ENCODE data around the gene TNRC6C.
A peak's percentile ranks its signal among the peaks of the same experiment; 100 is the strongest.
"Not testable (repeated sequence)": the region's sequence is repeated elsewhere in the genome, so short reads cannot be mapped to it uniquely, and the experiment has no call there.

The TNRC6C gene

DNA sequence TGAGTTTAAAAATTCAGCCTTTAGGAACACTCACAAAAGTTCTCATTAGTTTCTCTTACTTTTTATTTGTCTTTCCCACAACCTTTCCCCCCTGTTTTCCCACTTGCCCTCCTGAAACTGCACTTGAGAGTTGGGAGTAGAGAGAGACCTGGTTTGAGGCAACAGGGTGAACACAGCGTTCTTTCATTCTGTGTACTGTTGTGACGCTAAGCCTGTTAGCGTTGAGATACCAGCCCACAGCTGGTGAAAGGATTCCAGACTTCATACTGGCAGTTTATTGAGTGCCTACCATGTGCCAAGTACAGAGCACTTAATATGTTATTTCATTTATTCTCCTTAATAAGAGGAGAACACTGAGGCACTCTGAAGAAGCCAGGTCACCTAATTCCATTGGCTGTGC is 10.3 kb downstream of the TNRC6C start:
- no peak for DNase-seq

DNA sequence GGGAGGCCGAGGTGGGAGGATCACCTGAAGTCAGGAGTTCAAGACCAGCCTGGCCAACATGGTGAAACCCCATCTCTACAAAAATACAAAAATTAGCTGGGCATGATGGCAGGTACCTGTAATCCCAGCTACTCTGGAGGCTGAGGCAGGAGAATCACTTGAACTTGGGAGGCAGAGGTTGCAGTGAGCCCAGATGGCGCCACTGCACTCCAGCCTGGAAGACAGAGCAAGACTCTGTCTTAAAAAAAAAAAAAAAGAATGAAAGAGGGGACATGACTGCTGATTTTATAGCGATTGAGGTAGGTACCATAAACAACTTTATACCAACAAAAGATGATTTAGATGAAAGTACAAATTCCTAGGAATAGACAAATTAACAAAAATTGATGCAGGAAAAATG is 13.8 kb downstream of the TNRC6C start:
- not testable (repeated sequence) for DNase-seq

DNA sequence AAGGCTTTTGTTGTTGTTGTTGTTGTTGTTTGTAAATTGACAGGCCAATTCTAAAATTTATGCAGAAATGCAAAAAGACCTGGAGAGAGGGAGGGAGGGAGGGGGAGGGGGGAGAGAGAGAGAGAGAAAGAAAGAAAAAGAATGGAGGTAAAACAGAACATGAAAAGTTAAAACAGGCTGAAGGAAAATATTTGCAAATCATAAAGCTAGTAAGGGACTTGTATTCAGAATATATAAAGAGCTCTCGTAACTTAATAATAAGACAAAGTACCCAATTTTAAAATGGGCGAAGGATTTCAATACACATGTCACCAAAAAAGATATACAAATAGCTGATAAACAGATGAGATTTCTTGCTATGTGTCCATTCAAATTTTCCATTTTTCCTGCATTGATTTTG is 15.4 kb downstream of the TNRC6C start:
- no peak for DNase-seq

DNA sequence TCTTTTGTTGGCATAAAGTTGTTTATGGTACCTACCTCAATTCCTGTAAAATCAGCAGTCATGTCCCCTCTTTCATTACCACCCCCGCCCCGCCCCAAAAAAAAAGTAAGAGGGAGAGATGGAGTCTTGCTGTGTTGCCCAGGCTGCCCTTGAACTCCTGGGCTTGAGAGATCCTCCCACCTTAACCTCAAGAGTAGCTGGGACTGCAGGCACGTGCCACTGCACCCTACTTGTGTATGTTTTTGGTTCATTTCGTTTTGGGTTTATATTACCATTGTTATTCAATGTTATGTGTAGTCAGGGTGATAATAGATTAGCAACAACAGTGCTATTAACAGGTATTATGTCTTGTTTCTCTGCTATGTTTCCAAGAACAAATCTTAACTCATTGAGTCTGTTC is 15.9 kb downstream of the TNRC6C start:
- no peak for DNase-seq

DNA sequence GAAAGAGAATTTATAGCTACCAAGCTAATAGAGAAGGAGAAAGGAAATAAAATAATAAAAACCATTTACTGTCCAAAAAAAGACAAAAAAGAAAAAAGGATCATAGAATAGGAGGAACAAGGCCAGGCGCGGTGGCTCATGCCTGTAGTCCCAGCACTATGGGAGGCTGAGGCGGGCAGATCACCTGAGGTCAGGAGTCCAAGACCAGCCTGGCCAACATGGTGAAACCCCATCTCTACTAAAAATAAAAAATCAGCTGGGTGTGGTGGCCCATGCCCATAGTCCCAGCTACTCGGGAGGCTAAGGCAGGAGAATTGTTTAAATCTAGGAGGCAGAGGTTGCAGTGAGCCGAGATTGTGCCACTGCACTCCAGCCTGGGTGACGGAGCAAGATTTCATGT is 23.9 kb downstream of the TNRC6C start:
- DNase-seq, result not testable (repeated sequence)

DNA sequence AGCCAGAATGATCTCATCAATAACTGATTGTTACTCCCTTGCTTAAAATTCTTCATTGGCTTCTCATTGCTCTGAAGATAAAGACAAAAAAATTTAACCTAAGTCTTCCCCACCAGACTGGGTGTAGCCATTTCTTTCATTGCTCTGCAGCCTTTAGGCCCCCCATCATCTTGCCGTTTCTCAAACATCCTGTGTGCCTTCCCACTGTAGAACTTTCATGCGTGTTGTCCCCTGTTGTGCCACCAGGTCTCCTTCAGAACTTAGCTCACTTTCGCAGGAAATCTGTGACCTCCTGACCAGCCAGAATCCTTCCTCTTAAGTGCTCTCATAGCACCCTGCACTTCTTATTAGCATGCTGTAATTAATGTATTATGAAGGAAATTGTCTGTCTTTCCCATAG is 31.8 kb downstream of the TNRC6C start:
- no peak for DNase-seq

DNA sequence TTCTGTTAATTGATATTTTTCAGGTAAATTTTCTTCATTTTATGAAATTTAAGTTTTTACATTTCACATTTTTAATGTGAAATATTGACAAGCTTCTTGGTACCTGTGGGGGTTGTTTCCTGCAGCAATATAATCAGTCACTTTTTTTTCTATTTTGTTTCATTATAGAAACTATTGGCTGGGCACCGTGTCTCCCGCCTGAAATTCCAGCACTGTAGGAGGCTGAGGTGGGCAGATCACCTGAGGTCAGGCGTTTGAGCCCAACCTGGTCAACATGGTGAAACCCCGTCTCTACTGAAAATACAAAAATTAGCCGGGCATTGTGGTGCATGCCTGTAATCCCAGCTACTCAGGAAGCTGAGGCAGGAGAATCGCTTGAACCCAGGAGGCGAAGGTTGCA is 35.2 kb downstream of the TNRC6C start:
- DNase-seq, result not testable (repeated sequence)

DNA sequence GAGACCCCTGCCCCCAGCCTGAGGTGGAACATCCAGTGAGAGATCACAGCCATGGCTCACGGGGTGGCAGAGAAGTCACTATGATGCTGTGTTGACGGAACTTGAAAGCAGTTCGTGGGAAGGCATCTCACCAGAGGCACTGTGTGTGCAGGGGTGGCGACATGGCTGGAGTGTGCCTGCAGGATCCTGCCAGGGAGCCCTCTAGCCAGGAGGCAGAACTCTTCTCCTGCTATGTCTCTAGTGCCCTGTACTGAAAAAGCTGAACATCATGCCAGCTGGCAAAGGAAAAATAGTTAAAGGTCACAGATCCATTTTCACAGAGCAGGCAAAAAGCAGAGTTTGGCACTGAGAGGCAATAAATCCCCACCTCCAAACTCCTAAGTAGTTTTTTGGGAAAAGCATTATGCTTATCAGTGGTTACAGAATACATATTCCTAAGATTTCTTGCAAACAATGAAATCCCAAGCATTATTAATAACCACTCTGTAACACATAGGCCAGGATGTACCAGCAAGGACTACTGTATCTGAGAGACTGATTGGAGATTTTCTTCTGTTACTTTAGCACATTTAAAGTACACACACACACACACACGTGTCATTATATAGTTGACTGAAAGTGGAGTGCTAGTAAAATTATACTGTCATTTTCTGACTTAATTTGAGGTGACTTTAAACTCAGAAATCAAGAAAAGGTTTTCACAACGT is 36.8 kb downstream of the TNRC6C start:
- no peak for DNase-seq

DNA sequence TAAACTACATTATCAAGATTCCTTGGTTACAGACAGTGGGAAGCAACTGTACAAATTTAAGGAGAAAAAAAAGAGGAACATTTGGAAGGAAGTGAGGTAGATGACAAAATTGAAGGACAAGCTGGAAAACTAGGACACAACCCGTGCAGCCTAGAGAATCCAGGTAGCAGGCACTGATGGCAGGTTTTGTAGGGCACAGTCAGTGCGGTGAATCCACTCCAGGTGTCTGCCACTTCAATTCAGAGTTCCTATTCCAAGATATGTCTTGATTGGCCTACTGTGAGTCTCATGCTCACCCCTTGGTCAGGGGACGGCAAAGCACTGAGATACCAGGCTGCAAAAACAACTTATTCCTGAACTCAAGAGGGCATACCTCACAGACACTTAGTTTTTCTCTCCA is 37.8 kb downstream of the TNRC6C start:
- DNase-seq, result no peak

DNA sequence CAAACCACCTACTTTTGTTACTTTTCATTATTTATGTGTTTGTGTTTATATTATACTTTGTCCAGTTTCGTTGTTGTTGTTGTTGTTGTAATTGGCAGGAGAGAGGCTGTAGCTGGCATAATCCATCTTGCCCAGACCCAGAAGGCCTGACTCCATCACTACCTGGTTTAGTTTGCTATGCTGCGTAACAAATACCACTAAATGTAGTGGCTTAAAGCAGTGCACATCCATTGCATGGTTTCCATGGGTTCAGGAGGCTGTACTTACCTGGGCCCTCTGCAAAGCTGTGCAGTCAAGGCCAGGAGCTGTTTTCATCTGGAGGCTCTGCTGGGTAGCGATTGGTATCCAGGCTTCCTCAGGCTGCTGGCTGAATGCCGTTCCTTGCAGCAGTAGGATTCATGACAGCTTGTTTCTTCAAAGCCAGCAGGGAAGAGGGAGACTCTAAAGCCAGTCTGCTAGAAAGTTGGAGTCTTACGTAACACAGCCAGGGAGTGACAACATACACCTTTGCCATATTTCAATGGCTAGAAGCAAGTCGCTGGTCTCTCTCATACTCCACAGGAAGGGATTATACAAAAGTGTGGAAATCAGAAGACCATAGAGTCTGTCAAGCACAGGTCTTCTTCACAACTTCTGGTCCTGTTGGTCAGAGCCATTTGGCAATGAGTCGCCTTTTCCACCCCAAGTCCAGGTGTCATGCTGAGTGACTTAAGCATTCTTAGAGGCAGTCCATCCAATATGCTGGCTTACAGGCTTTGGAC is 41.1 kb downstream of the TNRC6C start:
- DNase-seq, result no peak

DNA sequence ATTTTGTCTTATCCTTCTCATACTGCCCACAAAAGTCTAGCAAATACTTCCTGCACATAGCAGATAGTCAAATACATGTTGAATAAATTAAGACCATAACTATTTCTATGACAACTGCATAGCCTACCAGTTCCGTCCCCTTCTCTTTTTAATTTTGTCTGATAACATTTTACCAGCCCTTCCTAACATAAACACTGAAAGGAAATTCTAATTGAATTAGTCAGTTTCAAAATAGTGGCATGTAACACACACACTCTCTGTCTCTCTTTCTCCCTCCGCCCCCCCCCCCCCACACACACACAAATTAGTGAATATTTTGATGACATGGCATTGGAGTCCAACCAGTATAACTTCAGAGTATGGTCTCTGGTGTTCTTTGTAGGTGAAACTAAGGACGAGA is 41.8 kb downstream of the TNRC6C start:
- no peak for DNase-seq

DNA sequence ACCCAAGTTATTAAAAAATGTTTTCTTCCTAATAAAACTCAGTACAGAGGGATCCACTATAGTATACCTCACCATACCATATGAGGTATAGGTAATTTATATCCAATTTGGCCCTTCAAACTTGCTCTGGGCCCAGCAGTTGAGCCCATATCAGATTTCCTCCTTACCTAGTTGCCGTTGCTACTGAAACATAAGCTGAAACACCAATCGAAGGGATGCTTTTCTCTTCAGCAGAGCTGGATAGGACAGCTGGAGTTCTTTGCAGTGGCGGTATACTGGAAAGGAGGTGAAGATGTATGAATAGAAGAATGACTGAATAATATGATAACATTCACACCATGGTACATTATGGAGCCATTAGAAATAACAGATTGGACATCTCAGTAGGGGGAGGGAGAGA is 42.7 kb downstream of the TNRC6C start:
- no peak for DNase-seq

DNA sequence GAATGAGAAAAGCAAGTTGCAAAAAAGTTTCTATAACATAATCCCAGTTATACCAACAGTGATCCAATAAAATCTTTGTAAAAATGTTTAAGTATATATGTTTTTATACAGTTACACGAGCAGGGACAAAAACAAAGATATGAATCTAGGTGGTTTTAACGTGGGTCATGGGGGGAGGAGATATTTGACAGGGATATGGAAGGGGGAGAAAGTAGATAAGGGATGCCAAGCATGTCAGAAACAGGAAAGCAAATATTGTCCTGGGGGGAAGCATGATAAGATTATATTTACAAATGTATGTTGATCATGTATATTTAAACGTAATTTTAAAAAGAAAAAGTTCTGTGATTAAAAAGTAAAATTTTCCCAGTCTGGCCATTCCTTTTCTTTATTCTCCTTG is 43.1 kb downstream of the TNRC6C start:
- DNase-seq, result no peak

DNA sequence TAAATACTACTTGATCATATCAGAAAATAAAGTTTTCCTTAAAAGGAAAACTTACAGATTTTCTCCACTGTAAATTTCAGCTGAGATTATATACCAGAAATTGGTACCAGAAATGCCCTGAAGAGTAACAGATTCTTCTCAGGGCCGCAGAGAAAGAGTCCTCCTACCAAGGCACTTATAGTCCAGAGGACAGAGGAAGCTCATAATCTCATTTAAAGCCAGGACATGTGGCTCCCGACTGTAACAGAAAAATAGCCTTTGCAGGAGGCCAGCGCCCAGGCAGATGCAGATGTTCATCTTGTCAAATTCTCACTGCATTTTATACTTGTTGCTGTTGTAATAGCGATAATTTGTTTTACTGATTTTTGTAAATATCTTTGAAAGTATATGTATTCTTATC is 43.7 kb downstream of the TNRC6C start:
- DNase-seq, result no peak

DNA sequence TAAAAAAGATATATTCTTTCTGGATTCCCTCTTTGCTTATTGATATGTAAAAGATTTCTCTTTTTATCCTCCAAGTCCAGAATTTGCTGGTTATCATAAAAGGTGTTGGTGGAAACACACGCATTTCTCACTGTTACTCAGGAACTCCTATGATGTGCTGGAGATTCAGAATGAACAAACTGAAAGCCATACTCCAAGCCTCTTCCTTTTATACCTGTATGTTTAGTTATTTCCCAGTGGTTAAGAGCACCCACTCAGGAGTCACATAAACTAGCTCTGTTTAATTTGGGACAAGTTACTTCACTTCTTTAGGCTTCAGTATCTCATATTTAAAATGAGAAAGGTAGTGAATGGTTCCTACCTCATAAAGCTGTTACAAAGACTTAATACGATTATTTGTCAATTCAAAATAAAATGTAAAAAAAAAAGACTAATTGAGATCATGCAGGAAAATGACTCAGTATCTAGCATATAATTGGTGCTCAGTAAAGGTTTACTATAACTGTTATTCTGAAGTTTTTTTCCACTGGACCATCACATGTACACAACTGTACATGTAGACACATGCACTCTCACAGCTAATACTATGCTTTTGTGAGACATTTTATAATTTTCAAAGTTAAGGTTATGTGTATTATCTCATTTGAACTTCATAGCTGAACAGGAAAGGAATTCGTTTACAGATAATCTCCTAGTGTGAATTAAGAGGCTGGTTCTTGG is 47.1 kb downstream of the TNRC6C start:
- DNase-seq, result no peak

DNA sequence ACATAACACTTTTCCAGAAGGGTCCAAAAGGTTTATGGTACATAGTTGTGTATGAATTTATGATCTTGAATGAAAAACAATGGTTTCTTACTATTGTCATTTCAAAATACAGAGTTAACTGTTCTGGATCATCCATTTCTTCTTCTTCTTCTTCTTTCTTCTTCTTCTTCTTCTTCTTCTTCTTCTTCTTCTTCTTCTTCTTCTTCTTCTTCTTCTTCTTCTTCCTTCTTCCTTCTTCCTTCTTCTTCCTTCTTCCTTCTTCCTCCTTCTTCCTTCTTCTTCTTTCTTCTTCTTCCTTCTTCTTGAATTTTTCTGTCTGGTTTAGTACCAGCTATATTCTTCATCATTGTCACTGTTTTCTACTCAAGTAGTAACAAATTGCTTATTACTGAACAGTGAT is 47.8 kb downstream of the TNRC6C start:
- DNase-seq, result no peak

DNA sequence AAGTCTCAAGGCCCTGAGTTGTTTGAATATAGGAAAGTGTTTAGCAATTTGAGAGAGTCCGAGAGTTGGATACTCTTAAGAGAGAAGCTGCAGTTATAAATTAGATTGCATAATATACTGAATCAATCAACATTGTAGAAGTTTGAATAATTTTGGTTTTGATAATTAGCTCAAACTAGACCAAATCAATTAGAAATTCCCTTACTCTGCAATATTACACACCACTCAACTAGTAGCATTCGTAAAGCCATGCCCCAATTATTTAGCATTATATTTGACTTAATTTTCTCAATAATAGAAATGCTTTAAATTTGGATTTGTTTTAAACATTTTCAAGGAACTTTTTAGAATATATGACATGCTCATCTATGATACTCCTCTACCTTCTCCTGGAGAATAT is 49.1 kb downstream of the TNRC6C start:
- DNase-seq, result no peak

DNA sequence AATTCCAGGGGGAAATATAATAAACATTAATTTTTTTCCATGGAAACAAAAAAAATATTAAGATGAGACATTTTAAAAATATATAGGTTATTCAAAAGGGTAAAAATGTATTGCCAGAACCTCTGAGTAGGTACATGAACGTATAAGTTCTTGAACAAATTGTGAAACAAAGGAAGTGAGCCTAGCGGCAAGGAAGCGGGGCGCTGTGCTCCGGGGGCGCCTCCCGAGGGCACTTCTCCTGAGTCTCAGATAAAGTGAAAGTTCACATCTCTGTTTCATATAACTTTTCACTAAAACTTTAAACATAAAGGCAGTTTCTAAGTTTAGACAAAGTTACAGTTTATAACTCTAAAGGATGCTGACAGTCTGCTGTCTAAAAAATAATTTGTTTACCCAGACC is 52.3 kb downstream of the TNRC6C start:
- DNase-seq, result no peak

DNA sequence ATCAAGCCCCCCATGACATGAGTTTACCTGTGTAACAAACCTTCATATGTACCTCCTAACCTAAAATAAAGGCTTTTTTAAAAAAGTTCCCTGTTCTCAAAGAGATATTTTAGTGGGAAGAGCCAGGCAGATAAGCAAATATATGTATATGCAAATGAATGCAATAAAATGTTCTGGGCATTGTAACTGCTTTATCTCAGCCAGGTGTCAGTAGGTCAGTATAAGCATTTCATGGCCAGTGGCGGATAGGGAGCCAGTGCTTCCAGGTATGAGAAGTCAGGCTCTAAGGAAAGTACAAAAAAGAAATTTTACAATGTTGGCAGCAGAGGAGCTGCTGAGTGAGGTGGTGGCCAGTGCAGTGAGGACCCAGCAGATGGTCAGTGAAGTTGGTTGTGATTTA is 53.9 kb downstream of the TNRC6C start:
- DNase-seq, result no peak

DNA sequence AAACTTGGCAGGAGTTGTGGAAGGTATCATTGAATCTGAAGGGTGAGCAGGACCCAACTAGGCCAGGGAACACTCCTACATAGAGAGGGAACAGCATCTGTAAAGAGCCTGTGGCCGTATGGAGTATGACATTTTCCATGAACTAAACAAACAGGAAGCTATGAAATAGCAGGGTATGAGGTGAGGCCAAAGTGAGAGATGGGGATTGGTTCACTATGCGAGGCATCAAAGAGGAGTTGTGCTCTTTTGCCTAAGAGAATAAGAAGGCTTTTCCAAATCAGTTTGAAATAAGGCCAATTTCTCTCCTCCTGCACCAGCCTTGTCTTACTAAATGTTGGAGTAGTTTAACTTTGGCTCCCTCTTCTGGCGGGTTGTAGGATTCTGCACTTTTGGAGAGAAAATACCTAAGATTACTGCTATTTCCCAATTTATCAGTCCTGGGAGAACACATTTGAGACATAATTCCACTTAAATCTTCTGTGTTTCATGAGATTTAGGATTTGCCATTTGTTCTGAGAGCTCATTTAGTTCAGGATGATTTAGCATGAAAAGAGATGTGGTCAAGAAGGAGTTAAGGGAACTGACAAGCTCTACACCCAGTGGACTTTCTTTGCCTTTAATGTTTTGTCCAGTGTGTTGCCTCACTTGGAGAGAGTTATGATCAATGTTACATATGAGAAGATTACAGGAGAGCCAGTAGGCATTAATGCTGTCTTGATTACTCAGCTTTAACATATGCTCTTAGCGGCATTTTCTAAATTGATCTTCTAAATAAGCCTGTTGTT is 55.4 kb downstream of the TNRC6C start:
- DNase-seq, result peak; percentile 71

DNA sequence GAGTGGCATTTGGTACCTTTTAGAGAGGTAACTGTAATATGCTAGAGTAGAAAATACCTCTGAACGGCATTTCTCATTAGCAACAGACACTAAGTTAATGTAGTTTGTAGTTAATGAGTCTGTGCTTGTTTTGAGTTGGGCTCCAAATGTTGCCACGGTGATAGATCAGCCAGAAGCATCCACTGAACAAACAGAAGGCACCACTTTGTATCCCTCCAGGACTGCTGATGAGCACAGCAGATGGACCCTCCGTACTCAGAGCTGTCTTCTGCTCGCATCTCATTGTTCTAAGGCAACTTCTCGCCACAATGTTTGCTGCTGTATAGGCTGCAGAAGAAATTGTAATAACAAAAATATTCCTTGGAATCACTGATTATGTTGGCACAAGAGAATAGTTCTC is 56.1 kb downstream of the TNRC6C start:
- no peak for DNase-seq

DNA sequence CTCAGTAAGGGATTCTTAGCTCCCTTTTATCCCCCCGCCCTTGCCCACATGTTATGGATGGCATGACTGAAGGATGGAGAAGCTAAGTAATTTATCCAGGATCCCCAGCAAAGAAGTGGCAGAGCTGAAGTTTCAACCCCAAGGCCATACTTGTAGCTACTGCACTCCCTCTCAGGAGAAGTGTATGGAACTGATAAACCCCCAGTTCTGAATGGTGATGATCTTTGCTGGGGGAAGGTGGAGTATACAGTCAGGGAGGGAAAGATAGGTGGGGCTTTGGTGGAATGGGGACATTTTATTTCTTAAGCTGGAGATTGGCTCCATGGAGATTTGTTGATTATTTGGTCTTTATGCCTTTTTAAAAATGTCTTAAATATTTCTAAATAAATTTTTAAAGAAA is 58.3 kb downstream of the TNRC6C start:
- no peak for DNase-seq

DNA sequence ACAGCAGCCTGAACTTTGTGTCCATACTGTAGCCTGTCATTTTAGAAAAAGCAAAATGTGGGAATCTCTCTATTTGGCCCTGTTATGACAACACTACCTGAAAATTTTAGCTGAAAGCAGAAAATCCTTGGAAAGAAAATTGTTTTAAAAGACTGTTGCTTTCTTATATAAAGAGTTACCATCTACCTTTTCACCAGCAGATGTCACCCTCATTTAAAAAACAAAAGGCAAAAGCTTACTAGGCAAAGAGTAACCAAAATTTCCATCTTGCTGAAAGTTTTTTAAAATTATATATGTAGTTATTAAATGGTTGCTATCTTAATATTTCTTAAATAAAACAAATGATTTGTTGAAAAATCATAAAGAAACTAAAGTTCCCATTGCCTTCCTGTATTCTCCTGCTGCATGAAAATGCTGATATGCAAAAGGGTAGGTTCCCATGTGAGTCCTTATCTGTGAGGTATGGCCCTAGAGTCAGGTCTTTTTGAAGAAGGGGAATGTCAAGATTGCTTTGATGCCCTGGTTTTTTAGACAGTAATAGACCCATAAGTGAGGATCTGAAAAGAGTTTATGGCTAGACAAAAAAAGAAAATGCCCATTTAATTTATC is 61.0 kb downstream of the TNRC6C start:
- DNase-seq, result peak; percentile 36
